Endodermal cell (in vitro differentiated cells): ENCODE results near the gene OCSTAMP. TPM values are rescaled to one million over a fixed set of nuclear protein-coding genes. Genes with fewer than 3 reads are reported as not detected.

Experiments
- DNase-seq: peaks from one replicate; pipeline ENCODE4 v3.0.0-alpha.2; 2017
- H3K27ac ChIP-seq: 2 replicates; pipeline ENCODE4 v1.5.1; 2013; ENCODE audit warnings: mild to moderate bottlenecking, low read depth, low read length, moderate library complexity
- H3K27me3 ChIP-seq: 2 replicates; pipeline ENCODE4 v1.6.1; 2013; ENCODE audit warnings: mild to moderate bottlenecking, low read length, moderate library complexity; ENCODE audit not compliant: insufficient read depth, control insufficient read depth, poor library complexity, severe bottlenecking
- H3K36me3 ChIP-seq: 2 replicates; pipeline ENCODE4 v1.7.0; 2013; ENCODE audit warnings: mild to moderate bottlenecking, low read length, moderate library complexity; ENCODE audit not compliant: control insufficient read depth, insufficient read depth
- H3K4me1 ChIP-seq: one replicate; pipeline ENCODE4 v1.7.0; 2013; ENCODE audit warnings: low read length; ENCODE audit not compliant: control insufficient read depth, insufficient read depth
- H3K4me3 ChIP-seq: 2 replicates; pipeline ENCODE4 v1.5.1; 2013; ENCODE audit warnings: mild to moderate bottlenecking, low read length, moderate library complexity
- H3K9ac ChIP-seq: 2 replicates; pipeline ENCODE4 v1.6.1; 2013; ENCODE audit warnings: mild to moderate bottlenecking, low read length, moderate library complexity; ENCODE audit not compliant: poor library complexity, severe bottlenecking; ENCODE audit errors: extremely low read depth
- H3K9me3 ChIP-seq: 2 replicates; pipeline ENCODE4 v1.6.1; 2013; ENCODE audit warnings: mild to moderate bottlenecking, low read length, moderate library complexity; ENCODE audit not compliant: control insufficient read depth
- H3K27ac Mint-ChIP-seq: 2 replicates; pipeline ENCODE4 v1.8.0; 2020; ENCODE audit warnings: mixed read lengths
- H3K27me3 Mint-ChIP-seq: 2 replicates; pipeline ENCODE4 v1.8.0; 2021; ENCODE audit warnings: mild to moderate bottlenecking, mixed read lengths; ENCODE audit not compliant: insufficient read depth
- H3K36me3 Mint-ChIP-seq: 2 replicates; pipeline ENCODE4 v1.8.0; 2020; ENCODE audit warnings: low read depth, mixed read lengths
- H3K4me1 Mint-ChIP-seq: 2 replicates; pipeline ENCODE4 v1.8.0; 2020; ENCODE audit warnings: mixed read lengths
- H3K4me3 Mint-ChIP-seq: 2 replicates; pipeline ENCODE4 v1.8.0; 2020; ENCODE audit warnings: mild to moderate bottlenecking, moderate library complexity, mixed read lengths
- H3K9me3 Mint-ChIP-seq: 2 replicates; pipeline ENCODE4 v1.8.0; 2020; ENCODE audit warnings: mild to moderate bottlenecking, mixed read lengths
- WGBS, 2 experiments: methylation state at CpG; one replicate each; pipeline versions ENCODE4 v1.1.5 to v1.1.7; 2013; ENCODE audit warnings: missing lambda C conversion rate in 2 of 2, mixed read lengths in 1 of 2; ENCODE audit not compliant: insufficient coverage in 1 of 2, insufficient read length in 1 of 2; 5-methylcytosine and 5-hydroxymethylcytosine counted together
- total RNA-seq, 2 donors: library from RNA; stranded (reverse); fragmentation: NEBNext Ultra II Directional in 1 of 2; extraction: Animal tissue kit (Norgen Biotek cat#: 25700) in 1 of 2; gene quantifications; 2 replicates in 1 of 2; 3 replicates in 1 of 2; pipeline ENCODE4 v1.2.1, GENCODE V29; 2021
- TF ChIP-seq, protein P1 (sequence below): fragments of 200-600 bp; sonication (generic); conservative IDR thresholded peaks from 2 replicates; pipeline ENCODE4 v1.5.0; 2021; ENCODE audit warnings: antibody characterized with exemption, mild to moderate bottlenecking

OCSTAMP gene
- total RNA-seq, 2 donors from 2014 or later: not detected

DNA sequence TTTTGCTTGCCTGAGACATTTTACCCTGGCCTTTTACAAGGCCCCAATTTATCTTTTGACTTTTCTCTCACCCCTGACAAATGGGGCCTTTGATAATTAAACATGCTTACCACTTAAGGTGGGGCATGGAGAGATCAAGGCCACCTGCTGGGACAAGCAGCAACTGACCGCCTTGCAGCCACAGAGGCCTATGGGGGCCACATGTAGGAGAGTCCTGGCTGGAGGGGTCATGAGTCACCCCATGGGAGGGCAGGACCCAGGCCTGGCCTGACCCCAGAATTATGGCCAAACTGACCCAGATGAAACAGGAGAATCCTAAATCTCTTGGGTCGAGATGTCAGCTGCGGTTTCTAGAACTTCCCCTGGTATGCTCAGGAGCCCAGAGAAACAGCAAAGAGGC lies 8.5 kb upstream of the OCSTAMP start:
- Histone ChIP-seq H3K27ac (no peak overlapping the region), H3K4me3 (no peak overlapping the region), H3K36me3 (no peaks in the 10 kb centered on the region), H3K9me3 (no peaks in the 10 kb centered on the region), H3K4me1 (peaks cover 4% of the 10 kb centered on the region), H3K27me3 (peaks cover 6% of the 10 kb centered on the region), H3K9ac (no peak overlapping the region)
- H3K4me3 Mint-ChIP-seq: no peak overlapping the region
- no peak overlapping the region for H3K27ac Mint-ChIP-seq
- peaks cover 23% of the 10 kb centered on the region for H3K4me1 Mint-ChIP-seq
- TF ChIP-seq, protein P1, sequence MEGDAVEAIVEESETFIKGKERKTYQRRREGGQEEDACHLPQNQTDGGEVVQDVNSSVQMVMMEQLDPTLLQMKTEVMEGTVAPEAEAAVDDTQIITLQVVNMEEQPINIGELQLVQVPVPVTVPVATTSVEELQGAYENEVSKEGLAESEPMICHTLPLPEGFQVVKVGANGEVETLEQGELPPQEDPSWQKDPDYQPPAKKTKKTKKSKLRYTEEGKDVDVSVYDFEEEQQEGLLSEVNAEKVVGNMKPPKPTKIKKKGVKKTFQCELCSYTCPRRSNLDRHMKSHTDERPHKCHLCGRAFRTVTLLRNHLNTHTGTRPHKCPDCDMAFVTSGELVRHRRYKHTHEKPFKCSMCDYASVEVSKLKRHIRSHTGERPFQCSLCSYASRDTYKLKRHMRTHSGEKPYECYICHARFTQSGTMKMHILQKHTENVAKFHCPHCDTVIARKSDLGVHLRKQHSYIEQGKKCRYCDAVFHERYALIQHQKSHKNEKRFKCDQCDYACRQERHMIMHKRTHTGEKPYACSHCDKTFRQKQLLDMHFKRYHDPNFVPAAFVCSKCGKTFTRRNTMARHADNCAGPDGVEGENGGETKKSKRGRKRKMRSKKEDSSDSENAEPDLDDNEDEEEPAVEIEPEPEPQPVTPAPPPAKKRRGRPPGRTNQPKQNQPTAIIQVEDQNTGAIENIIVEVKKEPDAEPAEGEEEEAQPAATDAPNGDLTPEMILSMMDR: no peak
- DNase-seq: no peak
- H3K9me3 Mint-ChIP-seq: no peaks in the 10 kb centered on the region
- no peaks in the 10 kb centered on the region for H3K36me3 Mint-ChIP-seq
- WGBS, 2 experiments: 86 to 89% methylated on average over 3 of the region's 3 CpGs
- H3K27me3 Mint-ChIP-seq: no peaks in the 10 kb centered on the region

DNA sequence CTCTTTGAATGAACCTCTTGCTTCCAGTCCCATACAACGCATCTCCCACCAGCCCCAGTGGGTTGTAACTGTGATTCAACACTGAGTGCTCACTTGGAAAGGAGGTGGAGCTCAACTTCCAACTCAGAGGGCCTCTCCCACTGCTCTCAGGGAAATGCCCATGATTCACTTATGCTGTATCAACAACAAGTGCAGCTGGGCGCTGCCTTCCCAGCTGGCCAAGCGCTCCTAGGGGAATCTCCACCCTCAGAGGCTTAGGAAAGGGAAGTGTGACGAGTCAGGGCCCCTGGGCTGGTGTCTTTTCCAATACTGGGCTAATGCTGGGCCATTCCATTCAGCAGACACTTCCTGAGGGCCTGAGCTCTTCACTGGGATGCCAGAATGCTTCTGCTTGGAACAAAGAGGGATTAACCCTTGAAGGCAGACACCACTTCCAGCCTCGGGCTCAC lies 8.1 kb upstream of the OCSTAMP start:
- no peak overlapping the region for H3K9ac ChIP-seq
- H3K27ac ChIP-seq: no peak overlapping the region
- no peak overlapping the region for H3K27ac Mint-ChIP-seq
- H3K4me3 Mint-ChIP-seq: no peak overlapping the region
- H3K4me1 Mint-ChIP-seq: peaks cover 23% of the 10 kb centered on the region
- no peaks in the 10 kb centered on the region for H3K9me3 Mint-ChIP-seq
- peaks cover 4% of the 10 kb centered on the region for H3K4me1 ChIP-seq
- no peaks in the 10 kb centered on the region for H3K27me3 Mint-ChIP-seq
- H3K36me3 Mint-ChIP-seq: no peaks in the 10 kb centered on the region
- H3K36me3 ChIP-seq: no peaks in the 10 kb centered on the region
- no peaks in the 10 kb centered on the region for H3K9me3 ChIP-seq
- H3K4me3 ChIP-seq: no peak overlapping the region
- TF ChIP-seq, protein P1: no peak
- peaks cover 6% of the 10 kb centered on the region for H3K27me3 ChIP-seq
- WGBS, 2 experiments: 81 to 85% methylated on average over 5 of the region's 5 CpGs
- DNase-seq: no peak

DNA sequence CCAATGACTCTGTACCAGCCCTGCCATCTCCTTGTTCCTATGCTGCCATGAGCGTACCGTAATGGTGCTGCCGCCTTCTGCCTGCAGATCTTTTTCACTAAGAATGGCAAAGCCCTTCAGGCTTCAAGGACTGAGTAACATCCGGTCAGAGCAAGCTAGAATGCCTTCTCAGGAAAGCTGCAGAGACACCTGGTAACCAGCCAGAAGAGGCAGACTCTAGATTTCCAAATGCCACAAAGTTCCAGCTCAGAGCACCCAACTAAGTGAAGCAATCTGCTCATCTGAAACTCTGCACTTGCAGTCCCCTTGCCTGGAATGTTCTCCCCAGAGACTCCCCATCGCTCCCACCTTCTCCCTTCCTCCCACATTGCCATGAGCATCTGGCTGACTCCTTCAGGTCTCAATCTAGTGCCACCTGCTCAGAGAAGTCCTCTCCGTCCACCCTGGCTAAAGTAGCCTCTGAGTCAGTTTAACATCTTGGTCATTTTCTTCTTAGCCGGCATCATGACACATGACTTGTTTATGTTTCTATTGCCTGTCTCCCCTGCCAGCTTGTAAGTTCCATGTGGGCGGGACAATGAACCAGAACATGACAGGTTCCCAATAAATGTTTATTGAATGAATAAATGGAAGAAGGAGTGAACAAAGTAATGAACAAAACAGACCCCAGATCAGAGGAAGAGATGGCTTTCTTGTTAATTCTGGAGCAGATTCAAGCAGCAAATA lies 6.9 kb upstream of the OCSTAMP start:
- 92 to 93% methylated on average over 7 to 8 of the region's 8 CpGs for WGBS, 2 experiments
- TF ChIP-seq, protein P1: no peak
- no peaks in the 10 kb centered on the region for H3K36me3 ChIP-seq
- peaks cover 4% of the 10 kb centered on the region for H3K4me1 ChIP-seq
- Mint-ChIP-seq H3K27ac (no peak overlapping the region), H3K4me1 (peaks cover 29% of the 10 kb centered on the region), H3K36me3 (no peaks in the 10 kb centered on the region), H3K4me3 (no peak overlapping the region), H3K9me3 (no peaks in the 10 kb centered on the region), H3K27me3 (no peaks in the 10 kb centered on the region)
- no peak overlapping the region for H3K9ac ChIP-seq
- H3K27me3 ChIP-seq: peaks cover 6% of the 10 kb centered on the region
- no peak overlapping the region for H3K4me3 ChIP-seq
- DNase-seq: no peak
- H3K9me3 ChIP-seq: no peaks in the 10 kb centered on the region
- H3K27ac ChIP-seq: no peak overlapping the region
